H1 (cell line): ENCODE results near the gene POLN. TPM values are rescaled to one million over a fixed set of nuclear protein-coding genes. Genes with fewer than 3 reads are reported as not detected.

ENCODE experiments used
- ATF2 ChIP-seq: IDR thresholded peaks from 2 replicates; pipeline ENCODE4 v1.6.1; 2012; ENCODE audit warnings: low read length, inconsistent platforms
- ATF3 ChIP-seq: IDR thresholded peaks from 2 replicates; pipeline ENCODE4 v1.6.1; 2011; ENCODE audit warnings: low read depth, mild to moderate bottlenecking, low read length; ENCODE audit not compliant: insufficient read depth
- CBX8 ChIP-seq: fragments of 300-800, 300-1000 bp; sonication (generic); IDR thresholded peaks from 2 replicates; pipeline ENCODE4 v1.7.1; 2016; ENCODE audit warnings: low read depth, low read length, borderline replicate concordance
- CHD2 ChIP-seq: IDR thresholded peaks from 2 replicates; pipeline ENCODE4 v1.6.1; 2012; ENCODE audit warnings: low read length, improper control_type of control experiment
- HDAC2 ChIP-seq, 2 experiments: fragments of 300-600 bp in 1 of 2; sonication (generic) in 1 of 2; IDR thresholded peaks; 2 replicates each; pipeline ENCODE4 v1.6.1; 2011 to 2012; ENCODE audit warnings: low read depth in 2 of 2, low read length in 2 of 2, mild to moderate bottlenecking in 2 of 2, moderate library complexity in 2 of 2, borderline replicate concordance in 1 of 2, inconsistent platforms in 1 of 2
- JUN ChIP-seq: IDR thresholded peaks from 2 replicates; pipeline ENCODE4 v1.6.1; 2011; ENCODE audit warnings: low read depth, mild to moderate bottlenecking, improper control_type of control experiment, low read length
- MAX ChIP-seq: IDR thresholded peaks from 2 replicates; pipeline ENCODE4 v1.6.1; 2012; ENCODE audit warnings: inconsistent platforms
- NANOG ChIP-seq: IDR thresholded peaks from 2 replicates; pipeline ENCODE4 v1.6.1; 2011; ENCODE audit warnings: low read length, low read depth, mild to moderate bottlenecking, inconsistent platforms; ENCODE audit not compliant: insufficient read depth, poor library complexity, severe bottlenecking
- POLR2A ChIP-seq, 2 experiments: IDR thresholded peaks; 1 replicate in 1 of 2; 2 replicates in 1 of 2; pipeline ENCODE4 v1.6.1; 2011; ENCODE audit warnings: low read depth in 2 of 2, low read length in 2 of 2, mild to moderate bottlenecking in 2 of 2; ENCODE audit errors: control extremely low read depth in 1 of 2
- SP1 ChIP-seq: IDR thresholded peaks from 2 replicates; pipeline ENCODE4 v1.6.1; 2011; ENCODE audit warnings: low read depth, low read length
- TEAD4 ChIP-seq: IDR thresholded peaks from 2 replicates; pipeline ENCODE4 v1.6.1; 2012; ENCODE audit warnings: low read depth, low read length, inconsistent platforms, mixed read lengths
- polyA plus RNA-seq, 7 experiments: library from polyadenylated mRNA; depleted of rRNA in 3 of 7; stranded (reverse) in 5 of 7; unstranded in 2 of 7; fragments of >200 nt in 5 of 7; fragments of 200-250 nt in 2 of 7; gene quantifications; 1 replicate in 5 of 7; 2 replicates in 1 of 7; 4 replicates in 1 of 7; pipeline versions ENCODE4 v1.2.1 to v1.2.3, GENCODE V29; 2011 to 2013; ENCODE audit warnings: missing spikeins in 2 of 7, mixed read lengths in 2 of 7
- total RNA-seq: library from RNA; stranded (reverse); fragmentation: NEBNext Ultra II Directional; extraction: Animal tissue kit (Norgen Biotek cat#: 25700); gene quantifications from 2 replicates; pipeline ENCODE4 v1.2.1, GENCODE V29; 2021

Gene POLN
- total and polyA plus RNA-seq, 2 of the 8 experiments (the other 6 are each of a cell fraction or from before 2014, with no cell fraction given): 0.98 to 1.5 TPM

- TF ChIP-seq ATF3 (no peak), JUN (no peak), CBX8 (no peak), ATF2 (no peak), SP1 (no peak), TEAD4 (no peak), HDAC2 (IDR thresholded peaks at IDR 0.05; ENCODE audit: borderline replicate concordance in 1 of 2, low read depth in 2 of 2, low read length in 2 of 2) (no peak), CHD2 (no peak), NANOG (no peak), POLR2A (IDR thresholded peaks at IDR 0.05; ENCODE audit: control extremely low read depth in 1 of 2, low read depth in 2 of 2, low read length in 2 of 2) (no peak), MAX (no peak)
- TF ChIP-seq, all 59 proteins: peak for 0
These were observed 158.7 kb downstream of the POLN start (continued) for GRCh38 chr4:2083116-2083825.
